GM23338 (cell line): ENCODE measurements around the gene AKNA.

ENCODE experiments used
- TF ChIP-seq, protein P1 (sequence below), 2 experiments: fragments of 200-600 bp in 1 of 2; sonication (generic) in 1 of 2; conservative IDR thresholded peaks; 2 replicates each; pipeline versions ENCODE4 v1.5.1 to v1.6.1; 2016 to 2017; ENCODE audit warnings: antibody characterized with exemption in 2 of 2, low read depth in 2 of 2, mild to moderate bottlenecking in 2 of 2, moderate library complexity in 1 of 2
- TF ChIP-seq, protein P2 (sequence below): IDR thresholded peaks from one replicate; pipeline ENCODE4 v1.6.1; 2018; ENCODE audit warnings: antibody characterized with exemption; ENCODE audit not compliant: unreplicated experiment

DNA sequence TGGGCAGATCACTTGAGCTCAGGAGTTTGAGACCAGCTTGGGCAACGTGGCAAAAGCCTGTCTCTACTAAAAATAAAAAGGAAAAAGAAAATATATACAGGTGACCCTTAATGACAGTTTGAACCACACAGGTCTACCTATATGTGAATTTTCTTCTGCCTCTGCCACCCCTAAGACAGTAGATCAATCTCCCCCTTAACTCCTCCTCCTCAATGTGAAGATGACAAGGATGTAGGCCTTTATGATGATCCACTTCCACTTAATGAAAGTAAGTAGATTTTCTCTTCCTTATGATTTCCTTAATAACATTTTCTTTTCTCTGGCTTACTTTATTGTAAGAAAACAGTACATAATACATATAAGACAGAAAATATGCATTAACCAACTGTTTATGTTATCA lies 3.4 kb downstream of the AKNA start:
- TF ChIP-seq, protein P1, sequence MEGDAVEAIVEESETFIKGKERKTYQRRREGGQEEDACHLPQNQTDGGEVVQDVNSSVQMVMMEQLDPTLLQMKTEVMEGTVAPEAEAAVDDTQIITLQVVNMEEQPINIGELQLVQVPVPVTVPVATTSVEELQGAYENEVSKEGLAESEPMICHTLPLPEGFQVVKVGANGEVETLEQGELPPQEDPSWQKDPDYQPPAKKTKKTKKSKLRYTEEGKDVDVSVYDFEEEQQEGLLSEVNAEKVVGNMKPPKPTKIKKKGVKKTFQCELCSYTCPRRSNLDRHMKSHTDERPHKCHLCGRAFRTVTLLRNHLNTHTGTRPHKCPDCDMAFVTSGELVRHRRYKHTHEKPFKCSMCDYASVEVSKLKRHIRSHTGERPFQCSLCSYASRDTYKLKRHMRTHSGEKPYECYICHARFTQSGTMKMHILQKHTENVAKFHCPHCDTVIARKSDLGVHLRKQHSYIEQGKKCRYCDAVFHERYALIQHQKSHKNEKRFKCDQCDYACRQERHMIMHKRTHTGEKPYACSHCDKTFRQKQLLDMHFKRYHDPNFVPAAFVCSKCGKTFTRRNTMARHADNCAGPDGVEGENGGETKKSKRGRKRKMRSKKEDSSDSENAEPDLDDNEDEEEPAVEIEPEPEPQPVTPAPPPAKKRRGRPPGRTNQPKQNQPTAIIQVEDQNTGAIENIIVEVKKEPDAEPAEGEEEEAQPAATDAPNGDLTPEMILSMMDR (conservative IDR thresholded peaks at IDR 0.05; ENCODE audit: low read depth in 2 of 2), result no peak
- TF ChIP-seq, protein P2, sequence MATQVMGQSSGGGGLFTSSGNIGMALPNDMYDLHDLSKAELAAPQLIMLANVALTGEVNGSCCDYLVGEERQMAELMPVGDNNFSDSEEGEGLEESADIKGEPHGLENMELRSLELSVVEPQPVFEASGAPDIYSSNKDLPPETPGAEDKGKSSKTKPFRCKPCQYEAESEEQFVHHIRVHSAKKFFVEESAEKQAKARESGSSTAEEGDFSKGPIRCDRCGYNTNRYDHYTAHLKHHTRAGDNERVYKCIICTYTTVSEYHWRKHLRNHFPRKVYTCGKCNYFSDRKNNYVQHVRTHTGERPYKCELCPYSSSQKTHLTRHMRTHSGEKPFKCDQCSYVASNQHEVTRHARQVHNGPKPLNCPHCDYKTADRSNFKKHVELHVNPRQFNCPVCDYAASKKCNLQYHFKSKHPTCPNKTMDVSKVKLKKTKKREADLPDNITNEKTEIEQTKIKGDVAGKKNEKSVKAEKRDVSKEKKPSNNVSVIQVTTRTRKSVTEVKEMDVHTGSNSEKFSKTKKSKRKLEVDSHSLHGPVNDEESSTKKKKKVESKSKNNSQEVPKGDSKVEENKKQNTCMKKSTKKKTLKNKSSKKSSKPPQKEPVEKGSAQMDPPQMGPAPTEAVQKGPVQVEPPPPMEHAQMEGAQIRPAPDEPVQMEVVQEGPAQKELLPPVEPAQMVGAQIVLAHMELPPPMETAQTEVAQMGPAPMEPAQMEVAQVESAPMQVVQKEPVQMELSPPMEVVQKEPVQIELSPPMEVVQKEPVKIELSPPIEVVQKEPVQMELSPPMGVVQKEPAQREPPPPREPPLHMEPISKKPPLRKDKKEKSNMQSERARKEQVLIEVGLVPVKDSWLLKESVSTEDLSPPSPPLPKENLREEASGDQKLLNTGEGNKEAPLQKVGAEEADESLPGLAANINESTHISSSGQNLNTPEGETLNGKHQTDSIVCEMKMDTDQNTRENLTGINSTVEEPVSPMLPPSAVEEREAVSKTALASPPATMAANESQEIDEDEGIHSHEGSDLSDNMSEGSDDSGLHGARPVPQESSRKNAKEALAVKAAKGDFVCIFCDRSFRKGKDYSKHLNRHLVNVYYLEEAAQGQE, result no peak
